NT2/D1 (cell line): Measurements from ENCODE around the gene LAGE3.

Experiments used
- SUZ12 ChIP-seq: IDR thresholded peaks from 2 replicates; pipeline ENCODE4 v1.6.1; 2011; ENCODE audit not compliant: insufficient read length, insufficient read depth; ENCODE audit errors: extremely low read depth
- YY1 ChIP-seq: IDR thresholded peaks from 2 replicates; pipeline ENCODE4 v1.6.1; 2011; ENCODE audit not compliant: insufficient read length, insufficient read depth
- ZNF274 ChIP-seq: IDR thresholded peaks from 2 replicates; pipeline ENCODE4 v1.6.1; 2011; ENCODE audit warnings: mild to moderate bottlenecking, low read depth, low read length

GRCh38 chrX:154436983-154437752, 41.9 kb downstream of the LAGE3 start, which contains the start of gene GDI1:
- TF ChIP-seq SUZ12, result no peak
- TF ChIP-seq YY1, result peak; percentile 34
- TF ChIP-seq ZNF274, result no peak
